Breast epithelium (tissue), 3 donors: ENCODE measurements around the gene ATP5PO.

Experiments used
- POLR2A ChIP-seq: fragments of 450-650 bp; IDR thresholded peaks from one replicate; pipeline ENCODE4 v1.6.1; 2016; ENCODE audit warnings: antibody characterized with exemption, mild to moderate bottlenecking, moderate library complexity
- TF ChIP-seq, protein P1 (sequence below), 3 donors: fragments of 450-650 bp; IDR thresholded peaks; one replicate each; pipeline ENCODE4 v1.5.1; 2016 to 2017; ENCODE audit warnings: antibody characterized with exemption in 3 of 3, mild to moderate bottlenecking in 3 of 3, moderate library complexity in 3 of 3

DNA sequence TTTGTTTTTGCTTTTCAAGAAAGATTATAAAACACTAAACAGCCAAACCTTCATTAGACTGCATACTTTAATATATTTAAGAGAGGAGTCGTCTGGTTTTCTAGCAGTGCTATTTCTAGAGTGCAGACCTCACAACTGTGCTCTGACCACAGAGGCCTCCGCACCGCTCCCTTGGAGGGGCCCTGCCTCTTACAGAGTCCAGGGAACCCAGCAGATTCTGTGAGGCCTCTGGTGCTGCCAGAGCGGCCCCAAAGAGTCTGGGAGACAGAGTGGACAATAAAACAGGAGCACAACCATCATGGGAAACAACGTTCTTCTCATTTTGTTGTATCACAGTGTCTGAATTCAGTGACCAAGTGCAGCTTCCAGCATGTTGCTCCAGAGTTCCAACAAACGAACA is 5.8 kb downstream of the ATP5PO start:
- no peak for TF ChIP-seq POLR2A
- TF ChIP-seq, protein P1, sequence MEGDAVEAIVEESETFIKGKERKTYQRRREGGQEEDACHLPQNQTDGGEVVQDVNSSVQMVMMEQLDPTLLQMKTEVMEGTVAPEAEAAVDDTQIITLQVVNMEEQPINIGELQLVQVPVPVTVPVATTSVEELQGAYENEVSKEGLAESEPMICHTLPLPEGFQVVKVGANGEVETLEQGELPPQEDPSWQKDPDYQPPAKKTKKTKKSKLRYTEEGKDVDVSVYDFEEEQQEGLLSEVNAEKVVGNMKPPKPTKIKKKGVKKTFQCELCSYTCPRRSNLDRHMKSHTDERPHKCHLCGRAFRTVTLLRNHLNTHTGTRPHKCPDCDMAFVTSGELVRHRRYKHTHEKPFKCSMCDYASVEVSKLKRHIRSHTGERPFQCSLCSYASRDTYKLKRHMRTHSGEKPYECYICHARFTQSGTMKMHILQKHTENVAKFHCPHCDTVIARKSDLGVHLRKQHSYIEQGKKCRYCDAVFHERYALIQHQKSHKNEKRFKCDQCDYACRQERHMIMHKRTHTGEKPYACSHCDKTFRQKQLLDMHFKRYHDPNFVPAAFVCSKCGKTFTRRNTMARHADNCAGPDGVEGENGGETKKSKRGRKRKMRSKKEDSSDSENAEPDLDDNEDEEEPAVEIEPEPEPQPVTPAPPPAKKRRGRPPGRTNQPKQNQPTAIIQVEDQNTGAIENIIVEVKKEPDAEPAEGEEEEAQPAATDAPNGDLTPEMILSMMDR (IDR thresholded peaks at IDR 0.05), result no peak
